GM21576 (cell line): ENCODE results near the gene CLCN7.

Experiments
- ATAC-seq: cut with Tn5 transposase; IDR thresholded peaks from one replicate; pipeline ENCODE4 v1.9.1; 2021; ENCODE audit warnings: mild to moderate bottlenecking, moderate library complexity; ENCODE audit not compliant: unreplicated experiment

The CLCN7 gene

GRCh38 chr16:1502092-1503004 is 27.5 kb upstream of the CLCN7 start:
- no peak for ATAC-seq

- ATAC-seq, result no peak
Measured at GRCh38 chr16:1501630-1502029, 26.8 kb upstream of the CLCN7 start.

GRCh38 chr16:1500465-1501150 is 25.8 kb upstream of the CLCN7 start:
- ATAC-seq, result no peak

GRCh38 chr16:1499756-1500464 is 25.1 kb upstream of the CLCN7 start:
- no peak for ATAC-seq

- ATAC-seq, result no peak
Measured at GRCh38 chr16:1498899-1499676, 24.3 kb upstream of the CLCN7 start.

GRCh38 chr16:1497014-1497598 is 22.3 kb upstream of the CLCN7 start:
- no peak for ATAC-seq

GRCh38 chr16:1496464-1496863 is 21.6 kb upstream of the CLCN7 start:
- ATAC-seq, result no peak

- ATAC-seq, result no peak
Measured at GRCh38 chr16:1495889-1496262, 21.0 kb upstream of the CLCN7 start.

GRCh38 chr16:1495211-1495888 is 20.5 kb upstream of the CLCN7 start:
- no peak for ATAC-seq

GRCh38 chr16:1494711-1495110 is 19.9 kb upstream of the CLCN7 start:
- ATAC-seq, result no peak

GRCh38 chr16:1494129-1494640 is 19.4 kb upstream of the CLCN7 start:
- ATAC-seq, result no peak

GRCh38 chr16:1493746-1494094 is 18.9 kb upstream of the CLCN7 start:
- ATAC-seq, result peak; percentile 12

- ATAC-seq, result peak; percentile 46
Measured at GRCh38 chr16:1492923-1493745, 18.3 kb upstream of the CLCN7 start, which contains the start of gene TELO2. TELO2 (plus strand) TSS chr16:1493360; CDS start chr16:1494282, 922 bp downstream.

- ATAC-seq, result no peak
Measured at GRCh38 chr16:1492082-1492922, 17.5 kb upstream of the CLCN7 start.

- no peak for ATAC-seq
Measured at GRCh38 chr16:1491327-1491726, 16.5 kb upstream of the CLCN7 start.

- ATAC-seq, result no peak
Measured at GRCh38 chr16:1489077-1489476, 14.2 kb upstream of the CLCN7 start.

GRCh38 chr16:1488619-1489018 is 13.8 kb upstream of the CLCN7 start, which contains the start of gene PTX4:
PTX4 (minus strand) TSS chr16:1488944; CDS start chr16:1488909, 35 bp downstream.
- no peak for ATAC-seq
